WTC11 (cell line): ENCODE results near the gene CAT. TPM values are rescaled to one million over a fixed set of nuclear protein-coding genes. Genes with fewer than 3 reads are reported as not detected.

ENCODE experiments used
- ATAC-seq: fragments of 200-7000 bp; cut with Tn5 transposase; 2 replicates; pipeline ENCODE4 v1.10.0; 2021; ENCODE audit warnings: mild to moderate bottlenecking, moderate library complexity
- CTCF ChIA-PET: fragments of 300-600 bp; sonication (Branson Sonifier 250); formaldehyde crosslinking; loops from one replicate; lab custom pipeline; 2021; ENCODE audit warnings: antibody characterized with exemption; lab: Charles Lee
- POLR2A ChIA-PET: fragments of 350-600 bp; sonication (Branson Sonifier 250); formaldehyde crosslinking; loops from one replicate; lab custom pipeline; 2021; ENCODE audit warnings: antibody characterized with exemption; lab: Charles Lee
- DNase-seq: peaks from one replicate; pipeline ENCODE4 v3.0.0; 2021; ENCODE audit warnings: low spot score
- H3K27ac Mint-ChIP-seq: 2 replicates; pipeline ENCODE4 v1.8.0; 2021; ENCODE audit warnings: mixed read lengths
- H3K27me3 Mint-ChIP-seq: 2 replicates; pipeline ENCODE4 v1.8.0; 2021; ENCODE audit warnings: low read depth, mild to moderate bottlenecking, moderate library complexity, mixed read lengths
- H3K36me3 Mint-ChIP-seq: 2 replicates; pipeline ENCODE4 v1.8.0; 2021; ENCODE audit warnings: mixed read lengths
- H3K4me1 Mint-ChIP-seq: 2 replicates; pipeline ENCODE4 v1.8.0; 2022; ENCODE audit warnings: mixed read lengths
- H3K4me3 Mint-ChIP-seq: 2 replicates; pipeline ENCODE4 v1.8.0; 2021; ENCODE audit warnings: mild to moderate bottlenecking, moderate library complexity, mixed read lengths
- H3K9me3 Mint-ChIP-seq: 2 replicates; pipeline ENCODE4 v1.8.0; 2021; ENCODE audit warnings: mixed read lengths
- CREM ChIP-seq: sonication (generic); formaldehyde crosslinking; IDR thresholded peaks from 2 replicates; pipeline ENCODE4 v1.8.1; 2022; ENCODE audit warnings: mild to moderate bottlenecking, missing genetic modification reagents, moderate library complexity
- E2F5 ChIP-seq: sonication (generic); formaldehyde crosslinking; IDR thresholded peaks from 2 replicates; pipeline ENCODE4 v1.8.1; 2022; ENCODE audit warnings: mild to moderate bottlenecking, moderate library complexity, missing genetic modification reagents
- EMX1 ChIP-seq: fragments of 250-450 bp; sonication (Bioruptor Pico); IDR thresholded peaks from 2 replicates; pipeline ENCODE4 v1.8.0; 2021; ENCODE audit warnings: mild to moderate bottlenecking
- ESRRA ChIP-seq: sonication (generic); formaldehyde crosslinking; IDR thresholded peaks from 2 replicates; pipeline ENCODE4 v1.8.1; 2022; ENCODE audit warnings: mild to moderate bottlenecking, missing genetic modification reagents, borderline replicate concordance
- FOXJ3 ChIP-seq: sonication (generic); formaldehyde crosslinking; IDR thresholded peaks from 2 replicates; pipeline ENCODE4 v1.9.0; 2021; ENCODE audit warnings: missing genetic modification reagents, mild to moderate bottlenecking, borderline replicate concordance
- GRHL2 ChIP-seq: fragments of 250-450 bp; sonication (Bioruptor Pico); IDR thresholded peaks from 2 replicates; pipeline ENCODE4 v1.8.0; 2022; ENCODE audit warnings: mild to moderate bottlenecking, moderate library complexity; ENCODE audit not compliant: insufficient replicate concordance, severe bottlenecking
- IRF2 ChIP-seq: sonication (generic); formaldehyde crosslinking; IDR thresholded peaks from 2 replicates; pipeline ENCODE4 v1.8.0; 2022; ENCODE audit warnings: low read depth, missing genetic modification reagents, borderline replicate concordance
- MXD4 ChIP-seq: fragments of 250-450 bp; sonication (Bioruptor Pico); IDR thresholded peaks from 2 replicates; pipeline ENCODE4 v1.8.0; 2021; ENCODE audit warnings: mild to moderate bottlenecking, moderate library complexity, borderline replicate concordance
- NFATC4 ChIP-seq: fragments of 250-450 bp; sonication (Bioruptor Pico); IDR thresholded peaks from 2 replicates; pipeline ENCODE4 v1.9.0; 2021; ENCODE audit warnings: mild to moderate bottlenecking
- NFE2L1 ChIP-seq: sonication (generic); formaldehyde crosslinking; IDR thresholded peaks from 2 replicates; pipeline ENCODE4 v1.8.1; 2023; ENCODE audit warnings: missing genetic modification reagents
- SMAD3 ChIP-seq: sonication (generic); formaldehyde crosslinking; IDR thresholded peaks from 2 replicates; pipeline ENCODE4 v1.8.0; 2022; ENCODE audit warnings: missing genetic modification reagents, mild to moderate bottlenecking, borderline replicate concordance
- SMAD4 ChIP-seq: sonication (generic); formaldehyde crosslinking; IDR thresholded peaks from 2 replicates; pipeline ENCODE4 v1.8.0; 2022; ENCODE audit warnings: mild to moderate bottlenecking, missing genetic modification reagents
- STAT6 ChIP-seq: sonication (generic); formaldehyde crosslinking; conservative IDR thresholded peaks from 2 replicates; pipeline ENCODE4 v1.8.1; 2023; ENCODE audit warnings: mild to moderate bottlenecking, low read depth, missing genetic modification reagents, moderate library complexity
- TEAD1 ChIP-seq: sonication (generic); formaldehyde crosslinking; IDR thresholded peaks from 2 replicates; pipeline ENCODE4 v1.8.0; 2022; ENCODE audit warnings: mild to moderate bottlenecking, missing genetic modification reagents
- TEAD4 ChIP-seq: sonication (generic); formaldehyde crosslinking; IDR thresholded peaks from 2 replicates; pipeline ENCODE4 v1.8.0; 2022; ENCODE audit warnings: mild to moderate bottlenecking, missing genetic modification reagents
- TP53 ChIP-seq: sonication (generic); formaldehyde crosslinking; IDR thresholded peaks from 2 replicates; pipeline ENCODE4 v1.8.1; 2023; ENCODE audit warnings: mild to moderate bottlenecking, missing genetic modification reagents
- ZBTB43 ChIP-seq: sonication (generic); formaldehyde crosslinking; IDR thresholded peaks from 2 replicates; pipeline ENCODE4 v1.8.1; 2023; ENCODE audit warnings: mild to moderate bottlenecking, missing genetic modification reagents
- ZNF121 ChIP-seq: sonication (generic); formaldehyde crosslinking; IDR thresholded peaks from 2 replicates; pipeline ENCODE4 v1.8.0; 2023; ENCODE audit warnings: missing genetic modification reagents
- ZNF232 ChIP-seq: sonication (generic); formaldehyde crosslinking; IDR thresholded peaks from 2 replicates; pipeline ENCODE4 v1.8.0; 2022; ENCODE audit warnings: mild to moderate bottlenecking, missing genetic modification reagents
- ZNF317 ChIP-seq: sonication (generic); formaldehyde crosslinking; IDR thresholded peaks from 2 replicates; pipeline ENCODE4 v1.8.1; 2023; ENCODE audit warnings: low read depth, mild to moderate bottlenecking, moderate library complexity, missing genetic modification reagents, borderline replicate concordance
- ZNF396 ChIP-seq: fragments of 250-450 bp; sonication (Bioruptor Pico); IDR thresholded peaks from 2 replicates; pipeline ENCODE4 v1.8.0; 2021; ENCODE audit warnings: mild to moderate bottlenecking, moderate library complexity, borderline replicate concordance
- total RNA-seq: library from RNA; stranded (reverse); gene quantifications from 3 replicates; pipeline ENCODE4 v1.2.3, GENCODE V29; 2021
- TF ChIP-seq, protein P1 (sequence below): fragments of 250-450 bp; sonication (Bioruptor Pico); IDR thresholded peaks from 2 replicates; pipeline ENCODE4 v2.1.2; 2022; ENCODE audit warnings: mild to moderate bottlenecking, moderate library complexity
- TF ChIP-seq, protein P2 (sequence below): sonication (generic); formaldehyde crosslinking; IDR thresholded peaks from 2 replicates; pipeline ENCODE4 v1.8.1; 2022; ENCODE audit warnings: missing genetic modification reagents, borderline replicate concordance
- TF ChIP-seq, protein P3 (sequence below): sonication (generic); formaldehyde crosslinking; IDR thresholded peaks from 2 replicates; pipeline ENCODE4 v1.8.1; 2023; ENCODE audit warnings: mild to moderate bottlenecking, missing genetic modification reagents, moderate library complexity
- TF ChIP-seq, protein P4 (sequence below): sonication (generic); formaldehyde crosslinking; IDR thresholded peaks from 2 replicates; pipeline ENCODE4 v1.8.1; 2022; ENCODE audit warnings: low read depth, mild to moderate bottlenecking, moderate library complexity, missing genetic modification reagents, borderline replicate concordance

Gene CAT
- total RNA-seq, 1 experiment from 2014 or later, result 9.3 TPM

GRCh38 chr11:34508524-34508923 is 69.8 kb downstream of the CAT start:
- H3K36me3 Mint-ChIP-seq, result no peaks in the 10 kb centered on the region
- peaks cover 5% of the 10 kb centered on the region for H3K4me1 Mint-ChIP-seq
- no peak for DNase-seq
- CTCF ChIA-PET, result no interaction called here
- H3K27me3 Mint-ChIP-seq, result no peaks in the 10 kb centered on the region
- no peak overlapping the region for H3K27ac Mint-ChIP-seq
- TF ChIP-seq, protein P1, sequence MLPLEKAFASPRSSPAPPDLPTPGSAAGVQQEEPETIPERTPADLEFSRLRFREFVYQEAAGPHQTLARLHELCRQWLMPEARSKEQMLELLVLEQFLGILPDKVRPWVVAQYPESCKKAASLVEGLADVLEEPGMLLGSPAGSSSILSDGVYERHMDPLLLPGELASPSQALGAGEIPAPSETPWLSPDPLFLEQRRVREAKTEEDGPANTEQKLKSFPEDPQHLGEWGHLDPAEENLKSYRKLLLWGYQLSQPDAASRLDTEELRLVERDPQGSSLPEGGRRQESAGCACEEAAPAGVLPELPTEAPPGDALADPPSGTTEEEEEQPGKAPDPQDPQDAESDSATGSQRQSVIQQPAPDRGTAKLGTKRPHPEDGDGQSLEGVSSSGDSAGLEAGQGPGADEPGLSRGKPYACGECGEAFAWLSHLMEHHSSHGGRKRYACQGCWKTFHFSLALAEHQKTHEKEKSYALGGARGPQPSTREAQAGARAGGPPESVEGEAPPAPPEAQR (CRISPR knock-in tag), result no peak
- TF ChIP-seq NFE2L1 (CRISPR knock-in tag) (no peak), NFATC4 (CRISPR knock-in tag) (no peak), E2F5 (CRISPR knock-in tag) (no peak), TEAD1 (CRISPR knock-in tag) (no peak), MXD4 (CRISPR knock-in tag) (no peak), TP53 (CRISPR knock-in tag) (no peak), ZNF317 (CRISPR knock-in tag) (no peak), ZNF121 (CRISPR knock-in tag) (no peak), CREM (CRISPR knock-in tag) (no peak), ZNF232 (CRISPR knock-in tag) (no peak)
- TF ChIP-seq, protein P2, sequence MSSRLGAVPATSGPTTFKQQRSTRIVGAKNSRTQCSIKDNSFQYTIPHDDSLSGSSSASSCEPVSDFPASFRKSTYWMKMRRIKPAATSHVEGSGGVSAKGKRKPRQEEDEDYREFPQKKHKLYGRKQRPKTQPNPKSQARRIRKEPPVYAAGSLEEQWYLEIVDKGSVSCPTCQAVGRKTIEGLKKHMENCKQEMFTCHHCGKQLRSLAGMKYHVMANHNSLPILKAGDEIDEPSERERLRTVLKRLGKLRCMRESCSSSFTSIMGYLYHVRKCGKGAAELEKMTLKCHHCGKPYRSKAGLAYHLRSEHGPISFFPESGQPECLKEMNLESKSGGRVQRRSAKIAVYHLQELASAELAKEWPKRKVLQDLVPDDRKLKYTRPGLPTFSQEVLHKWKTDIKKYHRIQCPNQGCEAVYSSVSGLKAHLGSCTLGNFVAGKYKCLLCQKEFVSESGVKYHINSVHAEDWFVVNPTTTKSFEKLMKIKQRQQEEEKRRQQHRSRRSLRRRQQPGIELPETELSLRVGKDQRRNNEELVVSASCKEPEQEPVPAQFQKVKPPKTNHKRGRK (CRISPR knock-in tag), result no peak
- TF ChIP-seq, protein P3, sequence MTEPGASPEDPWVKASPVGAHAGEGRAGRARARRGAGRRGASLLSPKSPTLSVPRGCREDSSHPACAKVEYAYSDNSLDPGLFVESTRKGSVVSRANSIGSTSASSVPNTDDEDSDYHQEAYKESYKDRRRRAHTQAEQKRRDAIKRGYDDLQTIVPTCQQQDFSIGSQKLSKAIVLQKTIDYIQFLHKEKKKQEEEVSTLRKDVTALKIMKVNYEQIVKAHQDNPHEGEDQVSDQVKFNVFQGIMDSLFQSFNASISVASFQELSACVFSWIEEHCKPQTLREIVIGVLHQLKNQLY (CRISPR knock-in tag), result no peak
- TF ChIP-seq, all 79 proteins: peak for 0
- no peak for ATAC-seq
- Mint-ChIP-seq H3K4me3 (no peak overlapping the region), H3K9me3 (no peaks in the 10 kb centered on the region)
- POLR2A ChIA-PET, result no interaction called here

DNA sequence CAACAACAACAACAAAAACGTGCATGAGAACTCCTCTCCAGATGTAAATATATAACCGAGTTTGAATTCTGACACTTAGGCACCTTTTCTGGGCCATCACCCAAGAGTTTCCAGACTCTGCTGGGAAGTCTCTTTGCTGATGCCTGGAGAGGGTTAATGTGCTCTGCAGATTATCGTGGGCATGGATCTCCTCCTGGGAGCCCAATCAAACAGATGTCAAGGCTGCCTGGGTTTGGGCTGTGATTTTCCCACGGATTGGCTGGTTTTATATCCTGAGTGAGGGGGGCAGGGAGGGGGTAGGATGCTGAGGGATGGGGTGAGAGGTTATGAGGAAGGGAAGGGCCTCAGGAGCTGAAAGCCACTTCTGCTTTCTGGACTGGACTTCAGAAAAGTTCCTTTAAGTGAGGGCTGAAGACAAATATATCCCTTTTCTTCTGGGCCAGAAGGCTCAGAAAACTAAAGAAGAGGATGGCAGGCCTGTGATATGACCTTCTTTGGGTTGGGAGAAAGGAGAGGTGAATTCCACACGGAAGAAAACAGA is 70.7 kb downstream of the CAT start:
- no peak for DNase-seq
- TF ChIP-seq STAT6 (no peak), FOXJ3 (CRISPR knock-in tag) (no peak), TEAD4 (CRISPR knock-in tag) (no peak), SMAD3 (no peak), IRF2 (no peak), EMX1 (CRISPR knock-in tag) (no peak), SMAD4 (CRISPR knock-in tag) (no peak), GRHL2 (CRISPR knock-in tag) (no peak), ESRRA (CRISPR knock-in tag) (no peak), ZNF396 (CRISPR knock-in tag) (no peak), ZBTB43 (CRISPR knock-in tag) (no peak)
- TF ChIP-seq, protein P4, sequence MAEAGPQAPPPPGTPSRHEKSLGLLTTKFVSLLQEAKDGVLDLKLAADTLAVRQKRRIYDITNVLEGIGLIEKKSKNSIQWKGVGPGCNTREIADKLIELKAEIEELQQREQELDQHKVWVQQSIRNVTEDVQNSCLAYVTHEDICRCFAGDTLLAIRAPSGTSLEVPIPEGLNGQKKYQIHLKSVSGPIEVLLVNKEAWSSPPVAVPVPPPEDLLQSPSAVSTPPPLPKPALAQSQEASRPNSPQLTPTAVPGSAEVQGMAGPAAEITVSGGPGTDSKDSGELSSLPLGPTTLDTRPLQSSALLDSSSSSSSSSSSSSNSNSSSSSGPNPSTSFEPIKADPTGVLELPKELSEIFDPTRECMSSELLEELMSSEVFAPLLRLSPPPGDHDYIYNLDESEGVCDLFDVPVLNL (CRISPR knock-in tag), result no peak

More for the DNA sequence above, 70.7 kb downstream of the CAT start:
- Mint-ChIP-seq H3K36me3 (no peaks in the 10 kb centered on the region), H3K27ac (no peak overlapping the region), H3K27me3 (no peaks in the 10 kb centered on the region), H3K9me3 (no peaks in the 10 kb centered on the region), H3K4me1 (peaks cover 14% of the 10 kb centered on the region), H3K4me3 (no peak overlapping the region)
- ATAC-seq, result no peak
- CTCF ChIA-PET, result no interaction called here
- POLR2A ChIA-PET, result no interaction called here
